Omental fat pad (tissue), 4 donors: ENCODE data around the gene PCDHB6. TPM values are rescaled to one million over a fixed set of nuclear protein-coding genes. Genes with fewer than 3 reads are reported as not detected.
"Not testable (repeated sequence)": the region's sequence is repeated elsewhere in the genome, so short reads cannot be mapped to it uniquely, and the experiment has no call there.

Experiments
- ATAC-seq: fragments of 150-250 bp; one replicate; pipeline ENCODE4 v1.9.1; 2016; ENCODE audit warnings: mild to moderate bottlenecking, moderate library complexity; ENCODE audit not compliant: low FRiP score
- DNase-seq: peaks from one replicate; pipeline ENCODE4 v3.0.0-alpha.2; 2019; ENCODE audit warnings: low spot score
- CTCF ChIP-seq, 3 donors: fragments of 450-650 bp; IDR thresholded peaks; one replicate each; pipeline ENCODE4 v1.5.1; 2016 to 2017; ENCODE audit warnings: antibody characterized with exemption in 3 of 3, mild to moderate bottlenecking in 3 of 3, moderate library complexity in 2 of 3
- total RNA-seq, 4 donors: library from RNA; depleted of rRNA; stranded (reverse); fragments of >200 nt; gene quantifications; one replicate each; pipeline ENCODE4 v1.1.0, GENCODE V29; 2016

PCDHB6 gene
- total RNA-seq, 4 donors from 2014 or later = 0.38 to 1.4 (median 0.47) TPM

DNA sequence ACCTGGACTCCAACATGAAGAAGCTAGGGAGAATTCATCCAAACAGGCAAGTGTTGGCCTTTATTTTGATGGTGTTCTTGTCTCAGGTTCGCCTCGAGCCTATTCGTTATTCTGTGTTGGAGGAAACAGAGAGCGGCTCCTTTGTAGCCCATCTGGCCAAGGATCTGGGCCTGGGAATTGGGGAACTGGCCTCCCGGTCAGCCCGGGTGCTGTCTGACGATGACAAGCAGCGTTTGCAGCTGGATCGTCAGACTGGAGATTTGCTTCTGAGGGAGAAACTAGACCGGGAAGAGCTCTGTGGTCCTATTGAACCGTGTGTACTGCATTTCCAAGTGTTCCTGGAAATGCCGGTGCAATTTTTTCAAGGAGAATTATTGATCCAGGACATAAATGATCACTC lies 27.9 kb upstream of the PCDHB6 start:
- no peak for ATAC-seq

GRCh38 chr5:141123396-141124135 lies 26.3 kb upstream of the PCDHB6 start:
- ATAC-seq, DNase-seq: not testable (repeated sequence)

More for the DNA sequence above, 27.9 kb upstream of the PCDHB6 start:
- DNase-seq = no peak
- TF ChIP-seq CTCF (IDR thresholded peaks at IDR 0.05) = no peak

DNA sequence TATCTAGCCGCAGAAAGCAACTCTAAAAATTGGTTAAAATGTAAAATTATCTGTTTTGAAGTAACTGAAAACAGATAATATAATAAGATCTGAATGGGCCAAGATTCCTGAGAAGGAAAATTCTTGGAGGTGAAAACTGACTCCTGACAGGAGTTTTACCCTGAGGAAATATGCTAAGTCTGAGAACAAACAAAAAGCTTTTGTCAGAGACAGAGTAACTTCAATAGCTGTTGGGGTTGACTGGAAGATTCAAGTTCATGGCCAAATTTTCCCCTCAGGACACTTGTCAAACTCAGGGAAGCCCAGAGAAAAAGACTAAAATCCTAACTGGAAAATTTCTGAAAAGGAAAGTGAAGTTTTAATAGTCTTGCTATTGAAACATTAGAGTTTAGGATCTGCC lies 22.6 kb upstream of the PCDHB6 start:
- TF ChIP-seq CTCF (IDR thresholded peaks at IDR 0.05) = no peak
- DNase-seq = no peak
- no peak for ATAC-seq

DNA sequence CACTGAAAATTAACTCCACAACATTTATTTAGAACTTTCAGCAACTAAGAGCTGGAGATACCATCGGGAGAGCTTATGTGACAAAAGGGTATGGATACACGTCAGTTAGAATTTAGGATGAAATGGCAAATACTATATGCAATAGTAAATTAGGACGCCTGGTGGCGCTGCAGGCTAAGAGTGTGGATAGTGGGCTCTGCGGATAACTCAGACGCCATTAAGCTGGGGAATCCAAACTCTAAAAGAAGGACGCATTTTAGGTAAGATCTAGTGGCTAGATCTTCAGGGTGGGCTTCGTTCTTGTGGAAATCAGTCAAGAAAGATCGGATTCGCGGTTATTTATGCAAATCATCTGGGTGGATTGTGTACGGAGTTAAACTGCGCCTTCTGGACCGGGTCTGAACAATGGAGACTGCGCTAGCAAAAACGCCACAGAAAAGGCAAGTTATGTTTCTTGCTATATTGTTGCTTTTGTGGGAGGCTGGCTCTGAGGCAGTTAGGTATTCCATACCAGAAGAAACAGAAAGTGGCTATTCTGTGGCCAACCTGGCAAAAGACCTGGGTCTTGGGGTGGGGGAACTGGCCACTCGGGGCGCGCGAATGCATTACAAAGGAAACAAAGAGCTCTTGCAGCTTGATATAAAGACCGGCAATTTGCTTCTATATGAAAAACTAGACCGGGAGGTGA lies 14.7 kb upstream of the PCDHB6 start, which contains the start of gene PCDHB5:
TSS of gene PCDHB5 (plus strand) at position 177 of the 688 bp plus-strand sequence. CDS start at position 406, 229 bp downstream.
- ATAC-seq = no peak
- TF ChIP-seq CTCF (IDR thresholded peaks at IDR 0.05) = no peak
- no peak for DNase-seq

- no peak for TF ChIP-seq CTCF (IDR thresholded peaks at IDR 0.05)
- no peak for ATAC-seq
- DNase-seq = no peak
Observed at GRCh38 chr5:141135718-141136266, 14.1 kb upstream of the PCDHB6 start.

DNA sequence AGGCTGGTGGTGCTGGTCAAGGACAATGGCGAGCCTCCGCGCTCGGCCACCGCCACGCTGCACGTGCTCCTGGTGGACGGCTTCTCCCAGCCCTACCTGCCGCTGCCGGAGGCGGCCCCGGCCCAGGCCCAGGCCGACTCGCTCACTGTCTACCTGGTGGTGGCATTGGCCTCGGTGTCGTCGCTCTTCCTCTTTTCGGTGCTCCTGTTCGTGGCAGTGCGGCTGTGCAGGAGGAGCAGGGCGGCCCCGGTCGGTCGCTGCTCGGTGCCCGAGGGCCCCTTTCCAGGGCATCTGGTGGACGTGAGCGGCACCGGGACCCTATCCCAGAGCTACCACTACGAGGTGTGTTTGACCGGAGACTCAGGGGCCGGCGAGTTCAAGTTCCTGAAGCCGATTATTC lies 12.5 kb upstream of the PCDHB6 start:
- not testable (repeated sequence) for DNase-seq, ATAC-seq

- ATAC-seq (no peak), DNase-seq (no peak)
- no peak for TF ChIP-seq CTCF (IDR thresholded peaks at IDR 0.05)
Observed at GRCh38 chr5:141150224-141150992, 551 bp downstream of the PCDHB6 start.
